ENCODE measurements around the gene CABP4.
A peak's percentile ranks its signal among the peaks of the same experiment; 100 is the strongest.

The CABP4 gene

DNA sequence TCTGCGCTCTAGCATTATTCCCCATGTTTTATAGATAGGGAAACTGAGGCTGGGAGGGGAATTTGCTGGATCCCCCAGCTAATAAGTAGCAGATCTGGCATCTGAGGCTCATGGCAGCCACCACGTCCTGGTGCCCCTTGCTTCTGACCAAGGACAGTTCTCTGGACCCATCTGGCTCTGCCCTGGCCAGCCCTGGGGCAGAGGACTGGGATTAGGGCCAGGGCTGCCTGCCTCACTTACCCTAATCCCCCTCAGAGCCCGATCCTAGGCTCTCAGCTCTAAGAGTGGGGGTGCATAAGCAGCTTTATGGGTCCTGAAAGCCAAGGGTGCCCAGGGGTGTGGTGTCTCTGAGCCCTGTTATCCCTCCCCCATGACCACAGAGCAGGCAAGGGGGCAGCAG, at the start of gene CABP4:
CABP4 (plus strand) TSS at position 301 of the 400 bp plus-strand sequence; CDS start at position 371, 70 bp downstream.
- no peak for DNase-seq

- no peak for DNase-seq
These were observed 49.3 kb upstream of the CABP4 start for GRCh38 chr11:67405688-67406339.

DNA sequence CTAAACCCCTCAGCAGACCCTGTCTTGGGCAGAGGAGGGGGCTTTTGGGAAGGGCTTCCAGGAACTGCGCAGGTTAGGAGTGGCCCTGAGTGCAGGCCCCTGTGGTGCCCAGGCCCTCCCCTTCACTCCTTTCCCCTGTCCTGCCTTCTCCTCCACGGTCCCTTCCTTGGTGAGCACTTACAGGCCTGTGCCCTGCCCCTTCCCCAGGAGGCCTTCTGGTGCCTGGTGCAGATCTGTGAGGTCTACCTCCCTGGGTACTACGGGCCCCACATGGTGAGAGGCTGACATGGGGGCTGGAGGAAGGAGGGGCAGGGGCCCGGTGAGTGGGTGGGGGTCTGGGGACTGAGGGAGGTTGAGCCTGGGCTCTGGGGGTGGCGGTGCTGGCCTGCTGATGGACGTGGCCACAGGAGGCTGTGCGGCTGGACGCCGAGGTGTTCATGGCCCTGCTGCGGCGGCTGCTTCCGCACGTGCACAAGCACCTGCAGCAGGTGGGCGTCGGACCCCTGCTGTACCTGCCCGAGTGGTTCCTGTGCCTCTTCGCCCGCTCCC, 48.7 kb upstream of the CABP4 start:
- no peak for DNase-seq

DNA sequence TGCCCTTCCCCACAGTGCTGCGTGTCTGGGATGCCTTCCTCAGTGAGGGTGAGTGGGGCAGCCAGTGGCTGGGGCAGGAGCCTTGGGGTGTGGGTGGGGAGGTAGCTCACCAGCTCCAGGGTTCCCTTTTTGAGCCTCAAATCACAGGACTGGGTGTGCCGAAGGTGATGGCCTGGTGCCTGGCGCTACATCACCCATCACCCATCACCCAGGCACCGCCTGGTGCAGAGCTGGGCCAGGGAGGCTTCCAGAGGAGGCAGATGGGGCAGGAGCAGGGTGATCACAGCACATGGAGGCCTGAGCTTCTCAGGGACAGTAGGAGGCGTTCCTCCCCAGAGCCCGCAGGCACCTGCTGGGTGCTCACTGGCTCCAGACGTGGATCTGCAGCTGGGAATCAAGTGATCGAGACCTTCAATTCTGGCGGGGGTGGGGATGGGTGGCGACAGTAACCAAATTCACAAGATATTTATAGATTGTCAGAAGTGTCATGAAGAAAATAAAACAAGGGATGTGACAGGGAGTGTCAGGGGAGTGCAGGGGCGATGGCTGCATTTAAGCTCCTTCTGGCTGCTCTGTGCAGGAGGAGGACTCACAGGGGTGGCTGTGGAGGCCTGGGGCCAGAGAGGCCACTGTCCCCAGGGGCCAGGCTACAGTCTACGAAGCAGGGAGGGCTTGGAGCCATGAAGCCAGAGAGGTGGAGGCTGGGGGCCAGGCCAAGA, 48.0 kb upstream of the CABP4 start:
- peak in 5 of 14 donors; percentile 17 to 61 (median 36) for DNase-seq

DNA sequence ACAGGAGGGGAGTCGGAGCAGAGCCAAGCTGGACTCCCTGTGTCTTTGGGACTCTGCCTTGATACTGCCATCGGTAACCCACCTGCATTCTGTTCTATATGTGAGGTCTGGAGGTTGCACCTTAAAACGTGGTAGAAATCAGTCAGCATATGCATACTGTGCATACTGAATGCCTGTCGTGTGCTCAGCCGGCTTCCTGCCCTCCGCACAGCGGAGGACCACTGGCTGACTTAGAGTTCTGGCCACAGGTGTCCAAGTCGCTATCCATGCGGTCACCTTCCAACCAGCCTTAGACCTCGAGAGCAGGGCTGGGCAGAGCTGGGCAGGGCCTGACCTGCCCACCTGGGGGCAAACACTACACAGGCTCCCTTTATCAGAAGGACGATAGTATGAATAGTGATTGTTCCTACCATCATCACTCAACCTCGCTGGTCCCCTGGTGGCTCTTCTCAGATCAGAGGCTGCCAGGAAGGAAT, 47.4 kb upstream of the CABP4 start:
- DNase-seq: no peak

GRCh38 chr11:67408437-67409200, 46.5 kb upstream of the CABP4 start:
- DNase-seq: peak in 1 of 14 donors; percentile 25

DNA sequence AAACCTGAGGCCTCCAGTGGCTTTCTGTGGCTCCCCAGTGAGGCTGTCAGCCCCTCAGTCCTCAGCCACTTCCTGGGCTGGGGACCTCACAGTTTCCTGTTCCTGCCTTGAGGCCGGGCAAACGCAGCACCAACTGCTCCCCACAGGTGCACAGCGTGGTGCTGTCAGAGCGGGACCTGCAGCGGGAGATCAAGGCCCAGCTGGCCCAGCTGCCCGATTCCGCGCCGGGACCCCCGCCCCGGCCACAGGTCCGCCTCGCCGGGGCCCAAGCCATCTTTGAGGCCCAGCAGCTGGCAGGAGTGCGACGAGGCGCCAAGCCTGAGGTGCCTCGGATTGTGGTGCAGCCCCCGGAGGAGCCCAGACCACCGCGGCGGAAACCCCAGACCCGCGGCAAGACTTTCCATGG, 45.9 kb upstream of the CABP4 start:
- DNase-seq: no peak

GRCh38 chr11:67409781-67410368, 45.3 kb upstream of the CABP4 start:
- DNase-seq: peak in 2 of 14 donors; percentile 48 to 63

- peak in 10 of 14 donors; percentile 60 to 83 (median 76) for DNase-seq
These were observed 44.8 kb upstream of the CABP4 start for GRCh38 chr11:67410369-67410831.

DNA sequence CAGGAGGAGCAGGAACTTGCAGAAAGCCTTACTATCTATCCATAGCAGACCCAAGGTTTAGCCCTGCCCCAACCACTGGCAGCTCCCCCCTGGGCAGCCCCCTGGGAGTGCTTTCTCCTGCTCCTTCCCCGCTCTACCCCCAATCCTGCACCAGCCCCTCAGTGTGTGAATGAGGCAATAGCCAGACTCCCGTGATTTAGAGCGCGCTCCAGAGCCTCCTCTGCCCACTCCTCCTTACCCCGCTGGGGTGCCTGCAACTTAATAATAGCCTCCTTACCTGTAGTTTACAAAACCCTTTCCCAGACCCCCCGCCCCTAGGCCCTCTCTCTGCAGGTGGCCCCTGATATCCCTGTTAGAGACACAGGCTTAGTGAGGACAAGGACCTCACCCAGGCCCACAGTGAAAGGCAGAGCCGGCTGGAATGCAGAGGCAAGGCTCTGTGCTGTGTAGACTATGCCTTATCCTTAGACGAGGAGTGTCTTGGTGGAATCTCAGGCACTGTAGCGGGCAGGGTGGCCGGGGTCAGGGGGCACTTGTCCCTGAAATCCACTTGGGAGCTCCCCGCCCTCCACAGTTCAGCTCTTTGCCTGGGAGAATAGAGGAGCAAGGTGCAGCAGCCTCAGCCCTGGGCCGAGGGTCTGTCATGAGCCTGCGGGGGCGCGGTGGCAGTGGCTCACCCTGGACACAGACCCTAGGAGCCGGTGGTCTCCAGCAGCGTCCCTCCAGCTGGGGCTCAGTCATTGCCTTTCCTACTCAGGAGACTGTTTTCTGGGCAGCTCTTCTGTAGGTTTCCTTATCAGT, 44.0 kb upstream of the CABP4 start:
- DNase-seq: no peak

DNA sequence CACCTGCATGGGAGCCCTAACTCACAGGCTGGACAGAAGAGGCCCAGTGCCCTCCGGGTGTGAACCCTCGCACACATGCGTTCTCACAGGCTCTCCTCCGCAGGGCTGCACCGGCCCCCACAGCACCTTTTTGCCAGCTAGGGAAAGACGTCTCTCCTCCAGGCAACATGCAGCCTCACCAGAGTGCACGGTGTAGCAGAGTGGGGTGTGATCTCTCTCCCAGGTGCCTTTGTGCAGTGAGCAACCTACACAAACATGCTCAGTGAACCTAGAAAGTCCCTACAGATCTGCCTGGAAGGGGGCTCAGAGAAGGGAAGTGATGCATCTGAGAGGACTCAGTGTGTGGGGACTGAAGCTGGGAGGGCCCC, 43.4 kb upstream of the CABP4 start:
- peak in 1 of 14 donors; percentile 33 for DNase-seq

GRCh38 chr11:67412495-67413179, 42.5 kb upstream of the CABP4 start:
- no peak for DNase-seq

DNA sequence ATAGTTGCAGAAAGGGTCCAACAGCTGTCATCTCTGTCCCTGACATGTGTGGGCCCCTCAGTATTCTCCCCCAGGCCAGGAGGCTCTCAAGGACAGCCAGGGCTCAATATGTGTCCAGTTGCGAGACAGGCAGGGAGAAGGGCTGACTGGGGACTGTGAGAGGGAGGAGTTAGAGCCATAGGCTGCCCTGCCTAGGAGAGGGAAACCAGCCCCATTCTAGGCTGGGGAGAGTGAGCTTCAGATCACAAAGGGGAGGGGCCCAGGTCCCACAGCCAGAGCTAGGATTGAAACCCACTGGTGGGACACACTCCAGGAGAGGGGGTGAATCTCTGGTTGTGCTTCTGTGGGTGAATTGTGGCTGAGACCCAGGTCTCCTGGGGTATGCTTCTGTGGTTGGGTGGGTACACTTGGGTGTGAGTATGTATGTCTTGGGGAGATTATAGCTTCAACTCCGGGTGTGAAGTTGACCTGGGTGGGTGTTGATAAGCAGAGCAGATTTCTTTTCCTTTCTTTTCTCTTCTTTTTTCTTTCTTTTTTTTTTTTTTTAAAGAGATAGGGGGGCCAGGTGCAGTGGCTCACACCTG, 41.8 kb upstream of the CABP4 start:
- peak in 2 of 14 donors; percentile 18 to 43 for DNase-seq

DNA sequence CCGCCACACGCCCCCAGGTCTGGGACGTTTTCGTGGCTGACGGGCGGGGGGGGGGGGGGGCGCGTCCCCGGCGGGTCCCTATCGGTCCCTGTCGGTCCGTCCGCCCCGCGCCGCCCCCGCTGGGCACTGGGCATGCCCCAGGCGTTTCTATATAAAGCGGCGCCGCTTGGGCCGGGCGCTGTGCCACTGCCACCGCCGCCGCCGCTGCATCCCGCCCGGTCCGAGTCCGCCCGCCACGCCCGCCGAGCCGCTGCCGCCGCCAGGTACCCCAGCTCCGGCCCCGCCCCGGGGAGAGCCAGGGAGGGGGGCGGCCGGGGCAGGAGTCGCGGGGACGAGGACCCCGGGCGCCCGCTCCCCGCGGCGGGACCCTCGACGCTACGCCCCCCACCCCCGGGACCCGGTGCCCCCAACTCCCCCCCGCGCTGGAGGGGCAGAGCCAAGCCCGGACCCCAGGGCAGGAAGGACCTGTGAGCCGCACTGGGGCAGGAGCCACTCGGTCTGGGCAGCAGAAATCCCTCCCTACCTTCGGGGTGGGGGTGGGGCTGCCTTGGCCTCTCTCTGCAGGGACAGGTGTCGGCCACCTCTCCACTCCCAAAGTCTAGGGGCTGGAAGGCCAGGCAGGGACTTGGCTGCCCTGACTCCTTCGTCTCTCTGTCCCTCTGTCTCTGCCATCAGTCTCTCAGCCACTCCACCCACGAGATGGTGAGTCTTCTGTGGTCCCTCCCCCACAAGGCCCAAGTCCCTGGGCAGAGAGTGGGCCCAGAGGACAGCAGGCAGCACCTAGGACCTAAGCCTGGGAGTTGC, 39.5 kb upstream of the CABP4 start, which contains the start of gene CARNS1:
CARNS1 (plus strand) TSS at position 178 of the 804 bp plus-strand sequence; CDS start at position 700, 522 bp downstream.
- DNase-seq: peak in 5 of 14 donors; percentile 35 to 80 (median 76)

GRCh38 chr11:67416416-67417335, 38.5 kb upstream of the CABP4 start:
- peak in 5 of 14 donors; percentile 18 to 46 (median 32) for DNase-seq

- DNase-seq: no peak
These were observed 37.7 kb upstream of the CABP4 start for GRCh38 chr11:67417425-67417824.

DNA sequence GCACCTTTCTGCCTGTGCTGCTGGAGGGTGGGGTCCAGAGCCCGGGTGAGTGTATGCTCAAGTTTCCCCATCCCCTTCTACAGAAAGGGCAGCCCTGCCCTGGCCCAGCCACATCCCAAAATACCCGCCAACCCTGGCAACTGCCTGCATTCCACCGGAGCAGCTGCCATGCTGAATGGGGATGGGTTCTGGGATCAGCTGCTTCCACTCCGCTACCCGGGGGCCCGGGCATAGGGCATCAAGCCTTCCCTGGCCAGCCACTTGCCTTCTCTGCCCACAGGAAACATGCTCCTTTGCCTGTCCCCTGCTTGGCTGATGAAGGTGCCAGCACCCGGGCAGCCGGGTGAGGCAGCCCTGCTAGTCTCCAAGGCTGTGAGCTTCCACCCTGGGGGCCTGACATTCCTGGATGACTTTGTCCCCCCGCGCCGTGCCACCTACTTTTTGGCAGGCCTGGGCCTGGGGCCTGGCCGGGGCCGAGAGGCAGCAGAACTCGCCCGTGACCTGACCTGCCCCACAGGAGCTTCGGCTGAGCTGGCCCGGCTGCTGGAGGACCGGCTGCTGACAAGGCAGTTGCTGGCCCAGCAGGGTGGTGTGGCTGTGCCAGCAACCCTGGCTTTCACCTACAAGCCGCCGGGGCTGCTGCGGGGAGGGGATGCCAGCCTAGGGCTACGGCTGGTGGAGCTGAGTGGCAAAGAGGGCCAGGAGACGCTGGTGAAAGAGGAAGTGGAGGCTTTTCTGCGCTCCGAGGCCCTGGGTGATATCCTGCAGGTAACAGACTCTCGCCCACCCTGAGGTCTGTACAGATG, 36.5 kb upstream of the CABP4 start:
- peak in 5 of 14 donors; percentile 45 to 83 (median 58) for DNase-seq
